ENCODE data around the gene CNTF.
A peak's percentile ranks its signal among the peaks of the same experiment; 100 is the strongest.

Gene CNTF

DNA sequence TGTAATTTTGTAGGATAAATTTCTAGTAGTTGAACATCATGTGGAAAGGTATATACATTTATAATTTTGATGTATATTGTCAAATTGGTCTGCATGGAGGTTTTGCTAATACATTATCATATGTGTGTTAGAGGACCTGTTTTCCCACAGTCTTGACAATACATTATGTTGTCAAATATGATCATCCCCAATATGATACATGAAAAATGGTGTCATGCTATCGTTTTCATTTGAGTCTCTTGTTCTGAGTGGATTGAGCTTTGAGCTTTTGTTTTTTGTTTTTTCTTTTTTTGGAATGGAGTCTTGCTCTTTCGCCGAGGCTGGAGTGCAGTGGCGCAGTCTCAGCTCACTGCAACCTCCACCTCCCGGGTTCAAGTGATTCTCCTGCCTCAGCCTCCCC, 14.1 kb upstream of the CNTF start:
- no peak for DNase-seq

DNA sequence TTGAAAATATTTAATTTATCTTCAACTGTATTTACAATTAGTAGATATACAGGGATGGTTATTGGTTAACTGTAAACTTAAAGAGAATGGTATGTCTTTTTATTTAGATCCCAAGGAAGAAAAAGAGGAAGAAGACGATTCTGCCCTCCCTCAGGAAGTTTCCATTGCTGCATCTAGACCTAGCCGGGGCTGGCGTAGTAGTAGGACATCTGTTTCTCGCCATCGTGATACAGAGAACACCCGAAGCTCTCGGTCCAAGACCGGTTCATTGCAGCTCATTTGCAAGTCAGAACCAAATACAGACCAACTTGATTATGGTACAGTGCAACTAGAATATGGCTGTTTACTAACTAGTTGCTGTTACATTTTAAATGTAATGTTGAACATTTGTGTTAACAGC, 12.7 kb upstream of the CNTF start:
- DNase-seq, result no peak

DNA sequence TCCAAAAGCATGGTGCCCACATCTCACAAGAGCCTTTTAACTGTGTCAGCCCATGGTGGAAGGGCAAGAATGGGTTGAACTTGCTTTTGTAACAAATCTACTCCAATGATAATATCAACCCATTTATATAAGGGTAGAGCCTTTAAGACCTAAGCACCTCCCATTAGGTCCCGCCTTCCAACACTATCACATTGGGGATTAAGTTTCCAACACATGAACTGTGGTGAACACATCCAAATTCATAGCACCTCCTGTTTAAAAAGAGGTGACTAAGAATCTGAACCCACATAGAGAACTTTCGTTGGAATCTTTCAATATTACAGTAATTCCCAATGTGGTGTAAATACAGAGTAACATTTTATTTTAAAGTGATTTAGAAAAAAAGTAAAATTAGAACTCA, 9.2 kb upstream of the CNTF start:
- DNase-seq, result no peak

DNA sequence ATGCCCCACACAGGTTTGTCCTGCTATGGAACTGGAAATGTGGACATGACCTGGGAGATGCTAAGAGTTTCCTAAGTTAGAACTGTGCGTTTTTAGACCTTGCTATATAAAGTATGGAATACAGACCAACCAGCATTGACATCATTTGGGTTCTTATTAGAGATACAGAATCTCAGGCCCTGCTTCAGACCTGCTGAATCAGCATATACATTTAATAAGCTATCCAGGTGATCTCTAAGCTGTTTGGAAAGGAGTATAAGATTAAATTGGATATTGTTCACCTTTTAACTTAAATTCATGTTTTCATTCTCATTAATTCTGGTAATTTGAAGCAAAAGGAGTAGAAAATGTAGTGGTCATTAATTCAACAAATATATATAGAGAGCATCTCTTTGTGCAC, 6.9 kb upstream of the CNTF start:
- no peak for DNase-seq

DNA sequence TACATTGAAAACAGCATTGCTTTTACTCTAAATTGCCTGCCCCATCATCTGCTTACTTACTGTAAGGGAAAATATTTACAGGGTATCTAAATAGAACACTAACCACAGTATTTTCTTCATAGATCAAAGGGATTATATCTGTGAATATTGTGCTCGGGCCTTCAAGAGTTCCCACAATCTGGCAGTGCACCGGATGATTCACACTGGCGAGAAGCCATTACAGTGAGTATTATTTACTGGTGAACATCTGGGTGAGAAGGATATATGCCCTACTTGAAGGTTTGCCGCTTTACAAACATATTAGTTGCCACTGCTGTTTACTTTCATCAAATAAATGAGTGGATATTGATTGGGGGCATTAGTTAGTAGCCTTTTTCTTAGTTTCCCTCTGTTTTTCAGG, 5.9 kb upstream of the CNTF start:
- peak; percentile 41 for DNase-seq

DNA sequence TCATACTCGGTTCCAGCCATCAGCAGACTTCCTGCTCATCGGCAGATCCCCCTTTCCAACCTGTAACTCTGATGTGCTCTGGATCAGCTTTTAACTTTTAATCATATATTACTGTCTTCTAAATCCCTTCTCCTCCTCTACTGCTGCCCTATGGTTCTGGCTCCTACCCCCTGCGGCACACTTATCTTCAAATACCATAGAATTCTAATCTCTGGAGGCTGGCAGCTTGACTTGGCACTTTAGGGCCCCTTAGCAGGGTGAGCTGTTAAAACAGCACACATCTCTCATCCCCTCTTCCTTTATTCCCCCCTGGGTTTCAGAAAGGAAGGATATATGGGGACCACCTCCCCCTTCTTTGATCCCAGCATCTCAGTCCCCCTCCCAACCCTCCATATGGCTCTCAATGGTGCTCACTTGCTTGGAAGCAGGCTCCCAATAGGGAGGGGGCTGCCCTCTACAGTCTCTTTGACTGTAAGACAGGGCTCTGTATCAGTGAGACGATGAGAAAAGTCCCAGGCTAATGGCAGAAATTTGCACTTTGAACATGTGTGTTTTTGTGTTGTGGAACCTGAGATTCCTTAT, 4.4 kb upstream of the CNTF start:
- no peak for DNase-seq

DNA sequence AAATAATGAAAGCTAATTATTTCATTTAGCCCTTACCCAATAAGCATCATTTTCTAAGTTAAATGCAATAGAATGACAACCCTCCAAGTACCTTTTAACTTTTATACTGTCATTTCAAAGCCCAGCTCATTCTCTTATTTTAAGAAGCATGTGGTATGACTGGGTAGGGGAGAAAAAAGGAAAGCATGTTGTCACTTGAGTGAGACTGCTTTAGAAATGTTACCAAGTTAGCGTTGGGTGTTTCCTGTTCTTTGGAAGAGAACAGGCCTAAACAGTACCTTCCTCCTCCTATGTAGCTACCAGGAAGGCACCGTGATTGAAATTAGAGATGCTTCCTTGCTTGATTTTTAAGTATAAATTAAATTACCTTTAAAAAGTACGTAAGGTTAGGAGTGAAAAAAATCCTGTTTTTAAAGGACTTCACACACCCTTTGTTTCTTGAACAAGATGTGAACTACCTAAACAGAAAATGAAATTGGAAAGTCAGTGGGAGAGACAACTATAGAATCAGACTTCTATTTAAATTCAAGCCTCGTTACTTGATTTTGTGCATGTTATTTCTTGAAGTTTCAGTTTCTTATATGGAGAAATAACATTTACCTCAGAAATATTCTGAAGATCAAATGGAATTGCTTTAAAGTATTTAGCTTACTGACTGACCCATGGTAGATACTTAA, 741 bp upstream of the CNTF start:
- DNase-seq, result no peak

DNA sequence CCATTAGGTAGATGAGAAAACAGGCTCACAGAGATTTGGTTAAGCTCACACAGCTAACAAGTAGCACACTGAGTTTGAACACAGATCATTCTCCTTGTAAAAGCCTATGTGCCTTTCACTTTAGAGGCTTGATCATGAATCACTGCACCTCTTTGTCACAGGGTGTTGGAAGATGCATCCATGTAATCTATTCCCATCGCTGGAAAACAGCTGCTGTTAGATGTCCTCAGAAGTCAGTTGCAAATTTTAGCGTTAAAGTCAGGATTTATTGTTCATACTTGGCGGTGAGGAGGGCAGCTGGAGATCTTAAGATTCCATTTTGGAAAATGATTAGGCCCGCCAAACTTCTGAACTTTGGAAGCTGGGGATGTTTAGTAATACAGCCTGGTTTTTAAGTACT, 2.6 kb downstream of the CNTF start:
- DNase-seq, result no peak

DNA sequence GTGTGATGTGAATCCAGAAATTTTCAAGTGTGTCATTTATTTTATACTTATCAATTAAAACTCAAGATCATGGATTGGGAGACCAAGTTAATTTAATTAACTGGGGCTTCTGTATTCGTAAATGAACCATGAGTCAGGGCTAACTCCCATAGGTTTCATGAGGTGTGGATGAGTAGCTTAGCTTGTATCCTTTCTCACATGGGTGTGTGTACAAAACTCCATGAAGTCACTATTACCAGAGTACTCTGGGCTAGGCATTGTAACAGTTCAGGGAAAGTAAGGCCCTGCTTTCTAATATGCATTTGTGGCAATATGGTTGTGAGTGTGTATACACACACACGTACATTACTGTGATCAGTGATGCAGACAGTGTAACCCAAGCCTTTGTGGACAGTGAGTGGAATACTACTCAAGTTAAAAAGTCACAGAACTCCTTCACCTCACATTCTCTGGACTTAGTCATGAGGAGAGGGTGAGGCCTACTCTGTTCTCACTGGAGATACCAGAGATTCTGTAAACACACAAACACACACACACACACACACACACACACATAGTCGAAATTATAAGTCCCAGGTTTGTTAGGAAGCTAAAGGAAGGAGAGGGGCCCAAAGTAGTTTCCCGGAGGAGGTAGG, 3.5 kb downstream of the CNTF start:
- DNase-seq, result no peak

DNA sequence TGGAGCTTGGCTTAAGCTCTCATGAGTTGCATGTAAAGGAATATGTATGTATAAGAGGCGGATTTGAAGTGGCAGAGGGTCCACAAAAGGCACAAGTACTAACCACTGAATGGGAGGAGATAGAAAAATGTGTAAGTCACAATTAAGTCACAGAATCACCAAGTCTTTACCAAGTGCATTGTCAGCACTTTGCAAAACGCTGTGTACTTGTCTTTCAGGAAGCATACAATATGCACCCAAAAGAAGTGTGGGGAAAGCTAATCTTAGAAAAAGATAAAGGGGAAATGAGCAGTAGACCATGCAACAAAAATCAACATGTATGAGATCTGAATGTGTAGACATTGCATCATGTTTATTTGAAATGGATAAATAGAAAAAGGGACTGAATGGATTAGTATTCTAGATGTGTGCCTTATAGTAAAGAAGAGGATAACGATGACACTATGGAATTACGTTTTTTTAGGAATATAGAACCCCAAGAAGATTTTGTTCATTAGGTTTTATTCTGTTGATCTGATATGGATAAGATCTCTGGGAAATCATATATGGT, 4.5 kb downstream of the CNTF start:
- no peak for DNase-seq

DNA sequence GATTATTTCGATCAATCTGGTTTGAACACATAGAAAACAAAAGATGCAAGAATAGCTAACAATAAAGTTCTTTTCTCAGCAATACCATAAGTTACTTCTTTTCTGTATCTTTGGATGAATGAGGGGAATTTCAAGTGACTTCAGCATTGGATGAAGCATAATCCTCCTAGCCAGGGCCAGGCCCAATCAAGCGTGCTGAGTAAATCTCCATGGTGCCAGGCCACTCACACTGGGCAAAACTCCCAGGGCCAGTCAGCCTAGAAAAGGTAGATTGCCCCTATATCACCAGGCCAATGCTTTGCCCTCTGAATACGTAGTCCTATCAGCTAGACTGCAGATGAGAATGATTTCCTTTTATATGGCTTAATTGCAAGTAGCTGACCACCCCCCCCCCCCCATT, 6.0 kb downstream of the CNTF start:
- DNase-seq, result no peak

DNA sequence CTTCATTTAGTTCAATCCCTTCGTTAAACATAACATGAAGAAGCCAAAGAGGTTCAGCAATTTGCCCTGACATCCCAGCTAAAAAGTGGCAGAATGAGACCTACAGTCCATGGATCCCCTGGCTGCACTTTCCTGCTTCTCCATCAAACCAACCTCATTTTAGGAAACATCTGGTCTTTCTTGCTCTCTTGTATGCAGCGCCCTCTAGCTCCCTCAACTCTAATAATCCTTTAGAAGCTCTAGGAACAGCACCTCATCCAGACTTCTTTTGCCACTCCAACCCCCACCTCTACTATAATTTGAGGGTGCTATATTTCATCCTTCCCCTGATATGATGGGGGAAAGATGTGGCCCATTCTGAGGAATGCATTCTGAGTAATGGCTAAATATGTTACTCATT, 7.4 kb downstream of the CNTF start:
- peak; percentile 1 for DNase-seq

DNA sequence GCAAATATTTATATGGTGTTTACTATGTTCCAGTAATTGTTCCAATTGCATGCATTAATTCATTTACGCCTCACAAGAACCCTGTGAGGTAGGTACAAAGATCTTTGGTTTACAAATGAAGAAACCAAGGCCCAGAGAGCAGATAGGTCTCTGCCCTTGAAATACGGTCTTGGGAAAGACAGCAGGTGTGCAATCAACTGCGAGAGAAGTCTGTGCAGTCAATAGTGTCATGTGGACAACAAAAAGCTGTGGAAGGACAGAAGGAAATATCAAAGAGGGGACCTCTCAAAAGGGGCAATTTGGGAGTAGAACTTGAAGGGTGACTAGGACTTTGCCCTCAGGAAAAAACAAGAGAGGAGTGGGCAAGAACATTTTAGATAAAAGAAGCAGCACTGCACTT, 8.9 kb downstream of the CNTF start:
- no peak for DNase-seq

DNA sequence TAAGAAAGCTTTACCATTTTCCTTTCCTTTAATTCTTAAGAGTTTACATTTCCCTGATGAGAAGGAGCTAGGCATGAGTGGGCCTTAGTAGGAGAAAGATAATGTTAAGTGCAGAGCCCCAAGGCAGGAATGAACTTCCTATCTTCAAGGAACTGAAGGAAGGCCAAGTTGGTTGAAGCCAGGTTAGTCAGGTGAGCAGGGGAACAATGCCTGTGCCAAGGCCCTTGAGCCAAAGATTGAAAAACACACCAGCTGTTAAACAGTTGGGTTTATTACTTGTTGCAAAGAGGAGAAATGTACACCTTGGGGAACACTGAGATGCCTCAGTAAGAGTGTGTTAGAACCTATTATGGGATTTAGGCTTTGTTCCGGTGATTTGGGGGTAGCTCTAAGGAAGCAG, 10.0 kb downstream of the CNTF start:
- DNase-seq, result no peak

DNA sequence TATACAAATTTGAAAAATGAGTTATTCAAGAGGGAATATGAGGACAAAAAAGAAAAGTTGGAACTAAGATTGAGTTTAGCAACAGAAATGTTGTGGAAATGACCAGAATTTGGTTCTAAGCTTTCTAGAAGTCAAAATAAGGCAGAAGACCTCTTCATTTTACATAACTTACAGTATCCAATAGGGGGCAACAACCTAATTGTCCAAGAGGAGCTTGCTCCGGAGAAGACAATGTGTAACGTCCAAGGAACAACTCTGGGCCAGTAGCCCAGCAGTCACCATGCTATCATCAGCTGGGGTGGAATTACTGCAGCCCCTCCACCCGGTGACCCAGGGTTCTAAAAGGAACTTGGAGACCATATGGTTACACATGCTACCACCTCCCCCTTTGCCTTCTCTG, 14.1 kb downstream of the CNTF start:
- DNase-seq, result no peak

DNA sequence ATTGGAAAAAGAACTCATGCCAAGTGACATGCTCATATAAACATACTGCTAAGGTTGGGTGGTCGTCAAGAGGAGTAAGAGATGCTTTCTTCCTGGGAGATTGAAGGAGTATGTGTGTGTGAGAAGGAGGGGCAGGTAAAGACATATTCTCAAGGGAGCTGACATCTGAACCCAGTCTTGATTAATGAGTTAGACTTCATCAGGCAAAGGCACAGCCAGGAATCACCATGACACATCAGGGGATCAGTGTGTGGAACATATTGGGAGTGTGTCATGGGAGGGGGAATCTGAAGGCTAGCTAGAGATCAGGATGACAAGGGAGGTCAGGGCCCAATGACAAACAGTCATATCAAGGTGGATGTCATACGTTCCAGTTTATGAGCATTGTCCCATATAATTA, 14.9 kb downstream of the CNTF start:
- DNase-seq, result no peak

DNA sequence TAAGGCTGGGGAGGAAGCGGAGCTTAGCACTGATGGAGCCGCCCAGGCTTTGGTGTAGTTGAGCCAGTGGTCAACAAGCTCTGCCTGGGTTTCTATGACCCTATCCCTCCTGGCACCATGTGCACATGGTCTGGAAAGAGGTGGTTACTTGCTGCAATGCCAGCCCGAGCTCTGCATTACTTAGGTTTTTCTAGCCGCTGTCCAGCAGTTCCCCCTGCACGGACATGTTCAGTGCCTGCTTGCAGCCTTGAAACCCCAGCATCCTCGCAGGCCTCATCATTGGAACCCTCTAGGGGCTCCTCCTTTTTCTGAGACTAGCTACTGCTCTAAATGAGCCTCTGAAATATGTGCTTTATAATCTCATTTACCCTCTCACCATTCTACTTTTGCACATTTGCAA, 16.6 kb downstream of the CNTF start:
- DNase-seq, result no peak

DNA sequence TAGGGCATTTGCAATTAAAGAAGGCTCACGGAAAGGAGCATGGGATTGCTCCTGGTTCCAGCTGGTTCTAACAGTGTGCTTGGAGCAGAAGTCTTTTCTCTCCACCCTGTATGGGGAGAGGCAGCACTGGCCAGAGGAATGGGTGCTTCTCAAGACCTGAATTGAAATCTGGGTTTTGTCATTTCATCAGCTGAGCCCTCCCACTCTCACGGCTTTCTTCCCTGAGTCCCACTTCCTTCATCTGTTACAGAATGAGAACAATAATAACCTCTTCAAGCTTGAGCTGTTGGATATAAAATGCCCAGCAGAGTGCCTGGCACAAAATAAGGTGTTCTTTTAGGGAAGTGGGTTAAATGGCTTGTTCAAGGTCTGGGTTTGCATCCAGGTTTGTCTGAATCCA, 17.2 kb downstream of the CNTF start:
- no peak for DNase-seq

DNA sequence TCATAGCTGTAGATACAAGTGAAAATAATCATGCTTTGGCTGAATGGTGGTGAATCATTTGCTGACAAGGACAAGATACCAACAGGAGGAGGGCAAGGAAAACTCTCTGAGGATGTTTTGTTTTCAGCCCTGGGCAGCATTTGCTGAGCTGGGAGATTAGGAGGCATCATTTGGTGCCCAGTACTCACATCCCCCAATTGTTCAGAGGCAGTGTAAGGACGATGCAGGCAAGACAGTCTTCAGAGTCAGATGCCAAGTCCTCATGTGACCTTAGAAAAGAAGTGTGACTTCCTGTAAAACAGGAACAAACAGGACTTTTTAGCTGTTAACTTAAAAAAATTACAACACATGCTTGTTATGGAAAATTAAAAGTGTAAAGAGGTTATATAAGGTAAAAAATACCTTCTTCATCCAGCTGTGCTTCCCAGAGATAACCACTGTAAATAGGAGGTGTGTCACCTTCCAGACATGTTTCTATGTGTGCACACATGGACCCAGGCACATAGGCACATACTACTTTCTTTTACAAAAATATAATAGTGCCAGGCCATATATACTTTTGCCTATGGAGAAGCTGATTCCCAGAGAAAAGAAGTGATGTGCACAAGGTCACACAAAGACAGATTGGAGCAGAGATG, 18.0 kb downstream of the CNTF start:
- no peak for DNase-seq

DNA sequence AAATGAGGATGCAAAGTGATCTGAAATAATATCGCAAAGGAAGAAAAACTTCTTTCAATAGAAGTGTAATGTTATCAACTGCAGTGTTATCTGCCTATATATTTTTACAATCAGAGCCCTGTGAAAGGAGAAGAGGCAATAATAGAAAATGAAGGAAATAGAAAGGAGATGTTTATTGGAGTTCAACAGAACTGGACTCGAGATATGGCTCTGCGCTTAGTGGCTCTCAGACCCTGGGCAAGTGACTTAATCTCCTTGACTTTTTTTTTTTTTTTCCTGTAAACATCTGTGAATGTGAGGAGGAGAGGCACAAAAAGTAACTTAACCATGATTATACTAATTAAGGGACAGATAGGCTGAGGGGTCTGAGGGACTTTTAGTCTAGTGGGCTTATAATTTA, 18.9 kb downstream of the CNTF start:
- no peak for DNase-seq

DNA sequence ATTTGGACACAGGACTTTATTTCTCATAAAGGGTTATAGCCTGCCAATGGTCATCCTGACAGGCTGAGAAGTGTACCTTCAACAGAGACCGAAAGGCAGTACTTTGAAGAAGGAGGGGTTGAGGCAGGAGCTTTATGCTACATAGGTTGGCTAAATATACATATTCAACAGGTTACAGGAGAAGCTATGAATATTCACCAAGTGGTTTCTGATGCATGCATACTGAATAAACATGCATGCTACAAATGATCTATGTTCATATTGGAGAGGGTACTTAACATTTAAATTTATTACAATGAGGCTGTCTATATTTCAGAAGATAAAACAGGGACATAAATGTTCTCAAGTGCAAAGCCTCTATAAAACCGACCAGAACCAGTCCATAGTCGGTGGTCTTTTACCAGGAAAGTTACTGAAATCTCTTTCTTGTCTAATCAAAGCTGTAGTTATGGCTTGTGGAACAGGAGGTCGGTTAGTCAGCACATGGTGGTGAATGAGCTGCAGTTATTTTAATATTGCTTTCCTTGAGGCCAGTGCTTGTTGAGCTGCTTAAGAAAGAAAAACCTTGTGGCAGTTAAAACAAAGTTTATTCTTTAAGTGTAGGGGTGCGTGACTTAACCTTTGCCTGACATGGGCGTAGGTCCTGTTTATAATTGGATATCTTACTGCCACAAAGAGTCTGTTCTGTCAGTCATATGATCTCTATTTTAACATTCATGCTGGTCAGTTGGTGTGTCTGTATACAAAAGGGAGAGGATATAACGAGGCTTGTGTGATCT, 19.5 kb downstream of the CNTF start:
- DNase-seq, result no peak

DNA sequence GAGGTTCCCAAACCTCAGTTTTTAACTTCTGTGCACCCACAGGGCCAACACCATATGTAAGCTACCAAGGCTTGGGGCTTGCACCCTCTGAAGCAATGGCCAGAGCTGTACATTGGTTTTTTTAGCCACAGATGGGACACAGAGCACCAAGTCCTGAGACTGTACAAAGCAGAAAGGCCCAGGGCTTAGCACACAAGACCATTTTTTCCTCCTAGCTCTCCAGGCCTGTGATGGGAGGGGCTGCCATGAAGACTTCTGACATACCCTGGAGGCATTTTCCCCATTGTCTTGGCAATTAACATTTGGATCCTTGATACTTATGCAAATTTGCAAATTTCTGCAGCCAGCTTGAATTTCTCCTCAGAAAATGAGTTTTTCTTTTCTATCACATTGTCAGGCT, 23.4 kb downstream of the CNTF start:
- DNase-seq, result no peak

DNA sequence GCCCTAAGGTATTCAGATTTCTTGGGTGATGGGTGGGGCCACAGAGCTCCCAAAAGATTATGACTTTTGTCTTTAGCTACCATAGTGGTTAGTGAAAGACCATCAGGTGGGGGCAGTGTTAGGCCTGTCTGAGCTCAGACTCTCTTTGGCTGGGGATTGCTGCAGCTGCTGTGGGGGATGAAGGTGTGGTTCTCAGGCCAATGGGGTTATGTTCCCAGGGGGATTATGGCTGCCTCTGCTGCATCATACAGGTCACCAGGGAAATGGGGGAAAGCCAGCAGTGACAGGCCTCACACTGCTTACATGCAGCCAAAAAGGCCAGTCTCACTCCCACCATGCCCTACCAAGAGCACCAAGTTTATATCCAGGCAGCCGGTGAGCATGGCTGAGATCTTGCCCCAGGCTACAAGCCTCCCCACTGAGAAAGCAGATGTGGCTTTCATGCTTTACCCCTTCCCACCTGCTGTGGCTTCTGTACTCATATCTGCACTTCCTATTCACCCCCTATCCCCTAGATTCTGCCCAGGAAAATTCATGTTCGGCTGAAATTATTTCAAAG, 24.8 kb downstream of the CNTF start:
- DNase-seq, result no peak

Data from NCI-H2029 (cell line).